ENCODE data around the gene KREMEN1. TPM values are rescaled to one million over a fixed set of nuclear protein-coding genes. Genes with fewer than 3 reads are reported as not detected.

KREMEN1 gene
- total RNA-seq, 1 donor from 2014 or later = 23.5 TPM

DNA sequence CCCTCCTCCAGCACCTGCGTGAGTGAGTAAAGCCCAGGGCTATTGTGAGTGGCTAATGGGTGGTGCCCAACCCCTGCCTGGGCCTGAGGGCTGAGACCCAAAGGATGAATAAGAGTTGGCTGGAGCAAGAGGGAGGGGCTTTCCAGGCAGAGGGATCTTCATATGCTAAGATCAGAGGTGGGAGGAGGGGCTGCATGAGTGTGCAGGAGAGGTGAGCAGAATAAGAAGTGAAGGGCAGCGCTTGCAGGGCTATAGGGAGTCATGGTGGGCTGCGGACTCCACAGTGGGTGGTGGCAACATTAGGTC, 136.7 kb downstream of the KREMEN1 start:
- intact Hi-C loops (cut with DNase I) = no loop called here
- Histone ChIP-seq H3K4me3 (no peak overlapping the region), H3K4me1 (peaks cover 22% of the 10 kb centered on the region), H3K27ac (no peak overlapping the region), H3K27me3 (ENCODE audit: low read depth) (no peaks in the 10 kb centered on the region), H3K36me3 (no peaks in the 10 kb centered on the region), H3K9me3 (no peaks in the 10 kb centered on the region)
- TF ChIP-seq, protein P1, sequence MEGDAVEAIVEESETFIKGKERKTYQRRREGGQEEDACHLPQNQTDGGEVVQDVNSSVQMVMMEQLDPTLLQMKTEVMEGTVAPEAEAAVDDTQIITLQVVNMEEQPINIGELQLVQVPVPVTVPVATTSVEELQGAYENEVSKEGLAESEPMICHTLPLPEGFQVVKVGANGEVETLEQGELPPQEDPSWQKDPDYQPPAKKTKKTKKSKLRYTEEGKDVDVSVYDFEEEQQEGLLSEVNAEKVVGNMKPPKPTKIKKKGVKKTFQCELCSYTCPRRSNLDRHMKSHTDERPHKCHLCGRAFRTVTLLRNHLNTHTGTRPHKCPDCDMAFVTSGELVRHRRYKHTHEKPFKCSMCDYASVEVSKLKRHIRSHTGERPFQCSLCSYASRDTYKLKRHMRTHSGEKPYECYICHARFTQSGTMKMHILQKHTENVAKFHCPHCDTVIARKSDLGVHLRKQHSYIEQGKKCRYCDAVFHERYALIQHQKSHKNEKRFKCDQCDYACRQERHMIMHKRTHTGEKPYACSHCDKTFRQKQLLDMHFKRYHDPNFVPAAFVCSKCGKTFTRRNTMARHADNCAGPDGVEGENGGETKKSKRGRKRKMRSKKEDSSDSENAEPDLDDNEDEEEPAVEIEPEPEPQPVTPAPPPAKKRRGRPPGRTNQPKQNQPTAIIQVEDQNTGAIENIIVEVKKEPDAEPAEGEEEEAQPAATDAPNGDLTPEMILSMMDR (IDR thresholded peaks at IDR 0.05) = no peak
- DNase-seq = no peak
- no peak for ATAC-seq

DNA sequence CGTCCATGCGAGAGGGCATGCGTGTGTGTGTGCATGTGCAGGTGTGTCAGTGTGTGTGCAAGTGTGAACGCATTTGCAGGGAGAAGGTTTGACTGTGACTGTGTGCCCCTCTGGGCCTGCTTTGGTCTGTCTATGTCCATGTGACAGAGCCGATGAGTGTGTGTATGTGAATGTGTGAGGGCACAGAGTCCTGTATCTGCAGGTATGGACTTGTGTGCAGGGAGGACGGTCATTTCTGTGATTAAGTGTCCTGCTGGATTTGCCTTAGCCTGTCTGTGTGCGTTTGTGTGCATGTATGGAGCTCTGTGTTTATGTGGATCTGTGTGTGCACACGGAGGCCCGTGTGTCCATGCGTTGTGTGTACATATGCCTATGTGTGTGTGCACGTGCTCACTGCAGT, 138.2 kb downstream of the KREMEN1 start:
- Histone ChIP-seq H3K27ac (no peak overlapping the region), H3K9me3 (no peaks in the 10 kb centered on the region), H3K27me3 (ENCODE audit: low read depth) (no peaks in the 10 kb centered on the region), H3K4me3 (no peak overlapping the region), H3K4me1 (peaks cover 11% of the 10 kb centered on the region), H3K36me3 (no peaks in the 10 kb centered on the region)
- intact Hi-C loops (cut with DNase I) = no loop called here
- ATAC-seq = no peak
- TF ChIP-seq, protein P1 (IDR thresholded peaks at IDR 0.05) = no peak
- DNase-seq = no peak

DNA sequence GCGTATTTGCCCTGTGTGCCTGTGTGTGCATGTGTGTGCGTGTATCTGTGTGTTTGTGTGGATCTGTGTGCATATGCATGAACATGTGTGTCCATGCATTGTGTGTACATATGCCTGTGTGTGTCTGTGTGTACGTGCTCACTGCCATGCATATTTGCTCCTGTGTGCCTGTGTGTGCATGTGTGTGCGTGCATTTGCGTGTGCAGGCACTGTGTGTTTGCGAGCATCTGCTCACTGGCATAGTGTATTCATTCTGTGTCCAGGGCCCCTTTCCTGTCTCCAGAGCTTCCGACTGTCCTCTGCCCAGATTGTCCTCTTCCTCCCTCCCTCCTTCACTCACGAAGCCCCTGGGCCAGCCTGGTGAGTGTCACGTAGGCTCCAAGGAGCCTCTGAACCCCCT, 138.6 kb downstream of the KREMEN1 start:
- TF ChIP-seq, protein P1 (IDR thresholded peaks at IDR 0.05) = no peak
- Histone ChIP-seq H3K9me3 (no peaks in the 10 kb centered on the region), H3K27me3 (ENCODE audit: low read depth) (no peaks in the 10 kb centered on the region), H3K4me3 (no peak overlapping the region), H3K36me3 (no peaks in the 10 kb centered on the region), H3K4me1 (peaks cover 7% of the 10 kb centered on the region), H3K27ac (no peak overlapping the region)
- no peak for DNase-seq
- intact Hi-C loops (cut with DNase I) = no loop called here
- ATAC-seq = no peak

DNA sequence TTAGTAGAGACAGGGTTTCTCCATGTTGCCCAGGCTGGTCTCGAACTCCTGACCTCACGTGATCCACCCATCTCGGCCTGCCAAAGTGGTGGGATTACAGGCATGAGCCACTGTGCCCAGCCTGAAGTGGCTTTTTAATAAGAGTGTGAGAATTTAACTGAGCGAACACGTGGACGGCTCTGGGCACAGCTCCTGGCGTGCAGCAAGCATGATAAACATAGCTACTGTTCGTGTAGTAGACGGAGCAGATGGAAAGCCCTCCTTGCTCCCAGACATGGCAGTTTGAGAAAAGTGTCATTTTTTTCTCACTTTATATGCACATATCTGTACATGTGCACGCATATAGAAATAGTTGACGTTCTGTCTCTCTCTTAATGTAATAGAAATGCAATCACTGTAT, 139.9 kb downstream of the KREMEN1 start:
- Histone ChIP-seq H3K36me3 (no peaks in the 10 kb centered on the region), H3K4me3 (no peak overlapping the region), H3K4me1 (peaks cover 7% of the 10 kb centered on the region), H3K27ac (no peak overlapping the region), H3K27me3 (ENCODE audit: low read depth) (no peaks in the 10 kb centered on the region), H3K9me3 (no peaks in the 10 kb centered on the region)
- intact Hi-C loops (cut with DNase I) = no loop called here
- no peak for ATAC-seq
- TF ChIP-seq, protein P1 (IDR thresholded peaks at IDR 0.05) = no peak
- DNase-seq = no peak

DNA sequence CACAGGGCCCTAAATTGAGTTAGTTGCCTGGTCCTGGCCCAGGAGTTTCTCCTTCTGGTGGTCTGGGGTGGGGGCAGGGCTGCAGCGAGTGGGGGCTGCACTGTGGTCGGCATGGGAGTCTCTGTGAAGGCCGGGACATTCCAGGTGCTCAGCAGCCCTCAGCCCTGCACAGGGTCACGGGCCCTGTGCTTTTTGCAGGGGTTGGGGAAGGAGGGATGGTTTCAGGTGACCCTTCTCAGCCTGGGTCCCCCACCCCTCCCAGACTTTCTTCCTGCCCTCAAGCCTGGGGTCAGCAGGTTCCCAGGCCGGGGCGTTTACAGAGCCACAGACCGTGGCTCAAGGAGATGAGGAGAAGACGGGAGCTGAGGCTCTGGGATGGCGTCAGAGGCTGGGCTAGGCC, 140.7 kb downstream of the KREMEN1 start:
- TF ChIP-seq, protein P1 (IDR thresholded peaks at IDR 0.05) = no peak
- ATAC-seq (no peak), DNase-seq (no peak)
- H3K36me3 ChIP-seq = no peaks in the 10 kb centered on the region
- H3K27ac ChIP-seq = no peak overlapping the region
- no peaks in the 10 kb centered on the region for H3K9me3 ChIP-seq
- H3K4me1 ChIP-seq = peaks cover 7% of the 10 kb centered on the region
- no peak overlapping the region for H3K4me3 ChIP-seq
- intact Hi-C loops (cut with DNase I) = no loop called here
- H3K27me3 ChIP-seq (ENCODE audit: low read depth) = no peaks in the 10 kb centered on the region

DNA sequence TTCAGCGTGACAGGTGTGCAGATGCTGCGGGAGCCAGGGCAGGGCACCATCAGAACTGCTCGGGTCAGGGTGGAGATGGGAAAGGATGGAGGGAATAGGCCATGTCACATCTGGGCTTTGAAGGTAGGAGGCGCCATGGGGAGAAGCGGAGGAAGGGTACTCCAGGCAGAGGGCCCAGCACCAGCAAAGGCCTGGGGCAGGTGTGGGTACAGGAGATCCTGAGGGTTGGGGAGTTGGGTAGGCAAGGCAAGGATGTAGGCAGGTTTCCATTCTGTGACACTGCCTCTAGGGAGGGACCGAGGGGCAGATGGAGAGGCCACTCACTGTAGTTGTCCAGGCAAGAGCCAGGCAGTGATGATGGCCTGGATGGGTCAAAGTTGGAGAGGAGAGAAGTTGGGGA, 141.4 kb downstream of the KREMEN1 start:
- DNase-seq = no peak

More for the DNA sequence above, 141.4 kb downstream of the KREMEN1 start:
- TF ChIP-seq, protein P1 (IDR thresholded peaks at IDR 0.05) = no peak
- H3K36me3 ChIP-seq = no peaks in the 10 kb centered on the region
- intact Hi-C loops (cut with DNase I) = no loop called here
- no peaks in the 10 kb centered on the region for H3K9me3 ChIP-seq
- no peak overlapping the region for H3K27ac ChIP-seq
- ATAC-seq = no peak
- H3K27me3 ChIP-seq (ENCODE audit: low read depth) = no peaks in the 10 kb centered on the region
- peaks cover 7% of the 10 kb centered on the region for H3K4me1 ChIP-seq
- no peak overlapping the region for H3K4me3 ChIP-seq
